NCI-H460 (cell line): ENCODE measurements around the gene CA14. TPM values are rescaled to one million over a fixed set of nuclear protein-coding genes. Genes with fewer than 3 reads are reported as not detected.
"Not testable (repeated sequence)": the region's sequence is repeated elsewhere in the genome, so short reads cannot be mapped to it uniquely, and the experiment has no call there.

ENCODE experiments used
- DNase-seq: peaks from one replicate; pipeline ENCODE4 v3.0.0-alpha.2; 2016; ENCODE audit warnings: low read depth; ENCODE audit errors: extremely low read depth
- polyA plus RNA-seq: library from polyadenylated mRNA; depleted of rRNA; stranded (reverse); fragments of >200 nt; gene quantifications from 2 replicates; pipeline ENCODE4 v1.2.3, GENCODE V29; 2014; cell fraction: nucleus; rRNA removed
- total RNA-seq: library from RNA; depleted of rRNA; stranded (reverse); fragments of >200 nt; shearing (Covaris generic); gene quantifications from 2 replicates; pipeline ENCODE4 v1.2.3, GENCODE V29; 2014; rRNA removed

The CA14 gene
- total RNA-seq, result not detected in 2 replicates
- not detected in 2 replicates for polyA plus RNA-seq

GRCh38 chr1:150257624-150258585, at the start of gene CA14:
Gene CA14, plus strand, starts transcription at chr1:150257774. Its CDS starts 355 bp downstream, at chr1:150258129.
- DNase-seq, result no peak

GRCh38 chr1:150208460-150208859, 49.1 kb upstream of the CA14 start:
- not testable (repeated sequence) for DNase-seq

DNA sequence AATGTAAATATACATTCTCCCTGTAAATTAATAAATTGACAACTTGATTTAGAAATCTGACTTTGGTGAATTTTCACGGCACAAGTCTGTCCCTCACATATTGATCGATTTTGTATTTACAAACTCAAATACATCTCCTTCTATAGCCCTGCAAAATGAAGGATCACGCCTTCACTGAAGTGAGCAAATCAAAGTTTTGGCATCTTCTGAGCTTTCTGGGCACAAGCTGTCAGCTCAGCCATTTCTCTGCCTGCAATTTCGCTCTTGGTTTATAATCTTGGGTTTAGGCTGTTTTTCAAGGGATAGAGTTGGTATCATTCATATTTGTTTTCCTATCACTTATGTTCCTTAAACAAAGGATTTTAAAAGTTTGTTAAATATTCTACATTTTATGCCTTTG, 47.5 kb upstream of the CA14 start:
- DNase-seq, result no peak

- DNase-seq, result no peak
Observed at GRCh38 chr1:150210706-150211105, 46.9 kb upstream of the CA14 start.

GRCh38 chr1:150212070-150212469, 45.5 kb upstream of the CA14 start:
- no peak for DNase-seq

DNA sequence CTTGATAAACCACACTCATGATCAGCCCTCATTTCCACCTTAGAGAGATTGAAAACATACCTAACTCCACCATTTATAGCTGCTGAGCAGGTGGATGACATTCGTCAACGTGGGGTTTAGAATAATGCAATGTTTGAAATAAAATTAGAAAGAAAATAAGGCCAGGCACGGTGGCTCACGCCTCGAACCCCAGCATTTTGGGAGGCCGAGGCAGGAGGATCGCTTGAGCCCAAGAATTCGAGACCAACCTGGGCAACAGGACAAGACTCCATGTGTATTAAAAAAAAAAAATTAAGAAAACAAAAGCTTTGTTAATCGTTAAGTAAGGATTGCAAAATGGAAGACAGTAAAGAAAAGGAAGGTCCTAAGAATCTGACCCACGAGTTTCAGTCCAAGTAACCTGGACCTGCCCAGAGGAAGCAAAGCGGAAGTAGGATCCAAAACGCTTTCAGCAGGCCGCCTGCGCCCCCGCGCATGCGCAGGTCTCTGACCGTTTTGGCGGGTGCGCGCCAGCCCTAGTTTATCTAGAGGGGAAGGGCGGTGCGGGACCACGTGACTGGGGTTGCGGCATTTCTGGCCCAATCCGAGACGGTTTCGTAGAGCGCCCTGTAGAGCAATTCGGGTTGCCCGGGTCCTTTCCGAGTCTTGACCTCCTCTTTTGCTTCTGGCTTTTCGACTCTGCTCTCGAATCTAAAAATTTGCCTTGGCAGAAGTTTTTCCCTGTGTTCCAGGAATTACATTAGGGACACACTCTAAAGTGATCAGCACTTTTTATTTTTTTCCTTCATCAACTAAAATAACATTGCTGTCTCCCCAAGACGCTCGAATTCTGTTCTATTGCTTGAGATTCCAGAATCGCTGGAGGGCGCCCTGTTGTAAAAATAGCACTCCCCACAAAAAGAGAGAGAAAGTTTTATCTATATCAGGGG, 44.1 kb upstream of the CA14 start:
- peak; percentile 97 for DNase-seq

DNA sequence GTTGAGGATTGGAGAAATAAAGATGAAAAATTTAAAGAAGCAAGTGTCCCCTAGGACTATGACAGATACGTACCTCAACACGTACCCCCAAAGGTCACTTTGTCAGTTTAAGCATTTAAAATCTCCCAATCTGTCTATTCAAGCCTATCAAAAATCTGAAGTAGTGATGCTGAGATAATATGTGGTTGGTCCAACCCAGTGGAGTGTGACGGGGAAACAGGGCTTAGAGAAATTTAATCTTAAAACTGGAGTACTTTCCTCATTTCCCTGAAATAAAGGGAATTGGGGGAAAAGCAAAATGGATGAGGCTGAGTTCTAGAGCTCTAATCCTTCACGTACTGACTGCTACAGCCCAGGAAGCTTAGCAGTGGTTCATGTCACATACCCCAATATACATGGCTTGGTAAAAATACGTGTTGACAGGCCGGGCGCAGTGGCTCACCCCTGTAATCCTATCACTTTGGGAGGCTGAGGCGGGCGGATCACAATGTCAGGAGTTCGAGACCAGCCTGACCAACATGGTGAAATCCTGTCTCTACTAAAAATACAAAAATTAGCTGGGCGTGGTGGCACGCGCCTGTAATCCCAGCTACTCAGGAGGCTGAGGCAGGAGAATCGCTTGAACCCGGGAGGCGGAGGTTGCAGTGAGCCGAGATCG, 43.3 kb upstream of the CA14 start:
- not testable (repeated sequence) for DNase-seq

GRCh38 chr1:150215855-150216254, 41.7 kb upstream of the CA14 start:
- not testable (repeated sequence) for DNase-seq

DNA sequence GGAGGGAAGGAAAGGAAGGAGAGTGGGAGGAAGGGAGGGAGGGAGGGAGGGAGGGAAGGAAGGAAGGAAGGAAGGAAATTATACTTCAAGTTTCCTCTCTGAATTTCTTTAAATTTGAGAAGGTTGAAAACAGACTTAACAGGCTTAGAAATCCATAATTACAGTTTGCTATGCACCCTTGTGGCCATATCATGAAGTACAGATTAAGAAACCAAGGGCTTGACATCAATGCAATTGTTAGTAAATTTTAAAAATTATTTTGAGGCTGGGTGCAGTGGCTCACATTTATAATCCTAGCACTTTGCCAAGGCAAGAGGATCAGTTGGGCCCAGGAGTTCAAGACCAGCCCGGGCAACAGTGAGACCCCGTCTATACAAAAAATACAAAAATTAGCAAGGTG, 36.0 kb upstream of the CA14 start:
- DNase-seq, result no peak

DNA sequence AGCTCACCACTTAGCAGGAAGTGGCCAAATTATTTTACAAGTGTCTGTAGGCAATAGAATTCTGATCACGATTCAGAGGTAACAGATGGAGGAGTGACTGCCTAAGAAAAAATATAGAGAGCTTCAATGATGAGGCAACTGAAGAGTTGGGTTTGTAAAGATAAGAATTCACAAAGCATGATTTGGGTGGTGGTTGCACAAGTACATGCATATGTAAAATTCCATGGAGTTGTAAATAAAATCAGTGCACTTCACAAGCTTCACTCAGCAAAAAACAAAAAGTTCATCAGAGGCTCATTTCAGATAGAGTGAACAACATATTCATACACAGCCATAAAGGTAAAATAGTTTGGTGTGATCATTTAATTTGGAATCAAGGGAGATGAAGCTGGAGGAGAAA, 32.6 kb upstream of the CA14 start:
- no peak for DNase-seq

DNA sequence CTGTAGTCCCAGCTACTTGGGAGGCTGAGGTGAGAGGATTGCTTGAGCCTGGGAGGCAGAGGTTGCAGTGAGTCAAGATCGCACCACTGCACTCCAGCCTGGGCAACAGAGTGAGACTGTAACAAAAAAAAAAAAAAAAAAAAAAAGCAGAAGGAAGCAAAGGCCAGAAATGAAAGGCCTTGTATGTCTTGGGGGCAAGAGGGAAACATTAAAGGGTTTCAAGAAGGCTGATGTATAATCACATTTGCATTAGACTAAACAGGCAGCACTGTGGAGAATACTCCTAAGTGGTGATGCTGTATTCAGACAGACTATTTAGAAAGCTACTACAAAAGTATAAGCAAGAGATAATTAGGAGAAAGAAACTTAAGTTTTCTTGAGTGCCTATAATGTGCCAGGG, 32.0 kb upstream of the CA14 start:
- no peak for DNase-seq

DNA sequence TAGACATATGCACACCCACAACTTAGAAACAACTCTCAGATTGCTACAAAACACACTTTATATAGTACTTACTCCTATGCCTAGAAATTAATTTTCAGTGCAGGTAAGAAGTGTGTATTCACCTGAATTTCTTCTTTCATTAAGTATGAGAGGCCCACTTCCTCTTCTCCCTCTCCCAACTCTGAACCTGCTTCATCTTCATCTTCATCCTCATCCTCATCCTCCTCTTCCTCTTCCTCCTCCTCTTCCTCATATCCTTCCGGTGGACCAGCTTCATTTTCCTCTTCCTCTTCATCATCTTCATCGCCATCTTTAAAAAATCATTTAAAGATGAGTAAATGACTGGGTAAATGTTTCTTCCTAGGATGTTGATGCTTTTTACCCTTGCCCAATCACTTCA, 31.1 kb upstream of the CA14 start:
- DNase-seq, result no peak

GRCh38 chr1:150227228-150227627, 30.3 kb upstream of the CA14 start:
- no peak for DNase-seq

- DNase-seq, result not testable (repeated sequence)
Observed at GRCh38 chr1:150228246-150228645, 29.3 kb upstream of the CA14 start.

GRCh38 chr1:150232921-150233320, 24.7 kb upstream of the CA14 start:
- not testable (repeated sequence) for DNase-seq

- DNase-seq, result no peak
Observed at GRCh38 chr1:150233359-150234308, 23.9 kb upstream of the CA14 start.

DNA sequence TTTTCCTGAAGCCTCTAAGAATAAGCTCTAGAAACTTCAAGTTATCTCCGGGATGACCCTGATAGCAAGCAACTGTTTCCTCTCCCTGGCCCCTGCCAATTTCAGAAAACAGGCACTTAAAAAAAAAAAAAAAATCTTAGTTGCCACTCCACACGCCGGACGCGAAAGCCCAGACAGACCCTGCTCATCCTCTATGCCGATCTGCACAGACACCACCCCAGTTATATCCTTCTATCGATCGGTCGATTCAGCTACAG, 23.3 kb upstream of the CA14 start:
- no peak for DNase-seq

DNA sequence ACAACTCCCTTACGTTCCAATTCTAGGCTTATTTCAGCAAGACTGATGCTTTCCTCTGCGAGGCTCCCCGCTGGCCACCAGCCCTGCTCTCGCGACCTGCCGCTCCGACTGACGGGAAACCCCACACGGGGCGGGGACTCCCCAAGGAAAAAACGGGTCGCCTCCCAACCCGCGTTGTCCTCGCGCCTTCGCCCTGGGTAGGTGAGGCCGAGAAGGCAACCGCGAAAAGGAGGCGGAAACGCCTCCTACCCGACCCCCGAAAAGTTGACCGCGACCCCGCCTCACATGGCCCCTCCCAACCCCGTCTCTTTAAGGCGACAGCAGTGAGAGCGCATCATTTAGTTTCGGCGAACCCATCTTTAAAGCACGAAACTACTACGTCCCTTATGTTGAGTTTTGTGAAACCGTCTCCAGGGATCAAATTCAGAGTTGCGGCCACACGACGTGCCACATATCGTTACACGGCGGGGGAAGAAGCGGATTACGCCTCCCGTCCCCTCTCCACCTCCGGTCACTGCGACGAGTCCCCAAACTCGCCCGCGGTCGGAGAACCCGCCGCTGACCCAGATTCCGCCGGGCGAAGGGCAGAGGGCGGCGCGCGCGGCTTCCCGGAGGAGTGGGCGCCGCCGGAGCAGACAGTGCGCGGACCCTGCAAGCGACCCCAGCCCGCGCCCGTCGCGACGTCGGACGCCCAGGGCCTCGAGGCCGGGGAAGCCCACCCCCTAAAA, 22.8 kb upstream of the CA14 start:
- DNase-seq, result peak; percentile 61

GRCh38 chr1:150235294-150235851, 22.2 kb upstream of the CA14 start:
- no peak for DNase-seq
